GDM1 (cell line): Measurements from ENCODE around the gene HERPUD2.
"Not testable (repeated sequence)": the region's sequence is repeated elsewhere in the genome, so short reads cannot be mapped to it uniquely, and the experiment has no call there.

ENCODE experiments used
- DNase-seq: peaks from one replicate; lab custom pipeline; 2025; lab: John Stamatoyannopoulos, UW

Gene HERPUD2

GRCh38 chr7:35605760-35606159, 89.2 kb downstream of the HERPUD2 start:
- DNase-seq, result no peak

GRCh38 chr7:35604595-35604994, 90.3 kb downstream of the HERPUD2 start:
- no peak for DNase-seq

GRCh38 chr7:35599645-35600044, 95.3 kb downstream of the HERPUD2 start:
- no peak for DNase-seq

- no peak for DNase-seq
Observed at GRCh38 chr7:35599061-35599460, 95.9 kb downstream of the HERPUD2 start.

- DNase-seq, result no peak
Observed at GRCh38 chr7:35596061-35596460, 98.9 kb downstream of the HERPUD2 start.

- DNase-seq, result no peak
Observed at GRCh38 chr7:35593899-35594298, 101.0 kb downstream of the HERPUD2 start.

GRCh38 chr7:35588647-35589046, 106.3 kb downstream of the HERPUD2 start:
- no peak for DNase-seq

GRCh38 chr7:35584990-35585389, 109.9 kb downstream of the HERPUD2 start:
- DNase-seq, result no peak

GRCh38 chr7:35584533-35584932, 110.4 kb downstream of the HERPUD2 start:
- not testable (repeated sequence) for DNase-seq
